CD4-positive, alpha-beta T cell treated with Interferon gamma for 1 hour (primary cell): ENCODE data around the gene CFAP97D1.

Source experiments
- DNase-seq: peaks from one replicate; pipeline ENCODE4 v3.0.0-alpha.2; 2020

Gene CFAP97D1

DNA sequence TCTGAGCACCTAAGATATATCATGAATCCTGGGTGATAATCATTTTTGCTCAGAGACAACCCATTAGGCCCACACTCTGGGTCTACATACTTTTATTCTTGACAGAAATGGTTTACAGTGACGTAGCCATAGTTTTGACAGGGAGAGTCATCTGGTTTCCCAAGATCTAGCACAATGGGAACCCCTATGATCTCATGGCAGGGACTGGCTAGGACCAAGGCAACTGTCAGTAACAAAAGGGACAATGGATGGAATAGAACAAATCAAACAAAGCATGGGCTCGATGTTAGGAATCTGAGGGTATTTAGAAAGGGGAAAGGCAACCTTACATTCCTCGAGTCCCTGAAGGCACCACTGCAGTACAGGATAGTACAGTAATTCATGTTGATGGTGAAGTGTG, 20.5 kb downstream of the CFAP97D1 start:
- DNase-seq: no peak

DNA sequence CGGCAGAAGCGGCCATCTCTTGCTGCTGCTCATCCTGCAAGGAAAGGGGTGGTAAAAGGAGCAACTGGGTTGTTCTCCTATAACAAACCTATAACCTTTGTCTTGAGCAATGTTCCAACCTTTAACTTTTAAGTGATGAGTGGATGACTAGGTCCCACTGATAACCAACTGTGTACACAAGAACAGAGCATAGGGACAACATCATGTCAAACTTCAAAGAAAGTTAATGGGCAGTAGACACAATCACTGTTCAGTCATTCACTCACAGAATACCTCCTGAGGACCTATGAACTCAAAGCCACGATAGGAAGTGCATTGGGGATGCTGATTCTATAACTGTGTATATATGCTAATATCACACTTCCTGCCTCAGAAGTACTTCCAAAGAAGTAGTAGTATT, 21.6 kb downstream of the CFAP97D1 start:
- DNase-seq: no peak

DNA sequence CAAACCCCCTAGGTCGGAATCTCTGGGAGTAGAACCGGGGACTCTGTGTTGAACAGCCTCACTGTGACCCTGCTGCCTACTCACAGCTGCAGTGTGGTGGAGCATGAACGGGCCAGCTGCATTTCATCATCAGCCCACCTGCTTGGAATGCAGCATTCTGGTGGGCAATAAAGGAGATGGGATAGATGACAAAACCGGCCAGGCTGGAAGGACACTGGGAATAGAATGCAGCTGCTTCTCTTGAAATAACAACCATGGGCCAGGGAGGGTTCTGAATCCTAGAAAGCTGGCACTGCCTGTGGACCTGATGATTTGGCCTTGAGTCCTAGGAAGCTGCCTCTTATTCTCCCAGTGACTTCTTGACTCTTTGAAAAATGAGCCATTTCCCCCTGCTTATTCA, 23.5 kb downstream of the CFAP97D1 start:
- DNase-seq: no peak

DNA sequence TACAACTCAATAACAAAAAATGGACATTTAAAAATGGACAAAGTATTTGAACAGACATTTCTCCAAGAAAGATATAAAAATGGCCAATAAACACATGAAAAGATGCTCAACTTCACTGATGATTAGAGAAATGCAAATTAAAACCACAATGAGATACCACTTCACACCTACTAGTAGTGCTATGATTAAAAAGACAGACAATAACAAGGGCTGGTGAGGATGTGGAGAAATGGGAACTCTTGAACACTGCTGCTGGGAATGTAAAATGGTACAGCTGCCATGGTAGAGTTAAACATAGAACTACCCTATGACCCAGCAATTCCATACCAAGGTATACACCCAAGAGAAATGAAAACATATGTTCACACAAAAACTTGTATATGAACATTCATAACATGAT, 24.9 kb downstream of the CFAP97D1 start:
- no peak for DNase-seq

DNA sequence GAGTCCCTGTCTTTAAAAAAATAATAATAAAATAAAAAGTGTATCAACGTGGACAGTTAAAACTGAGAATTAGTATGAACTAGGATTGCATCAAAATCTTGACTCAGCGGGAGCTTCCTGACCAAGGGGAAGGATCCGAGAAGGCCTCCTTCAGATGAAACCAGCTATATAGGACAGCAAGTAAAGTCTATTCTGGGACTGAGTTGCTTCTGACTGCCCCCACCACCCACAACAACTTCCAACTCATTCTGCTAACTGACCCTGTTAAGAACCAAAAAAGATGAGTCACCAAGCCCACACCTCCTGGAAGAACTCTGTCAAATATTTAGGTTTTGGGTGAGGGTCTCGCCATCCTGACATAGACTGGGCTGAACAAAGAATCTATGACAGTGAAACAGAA, 27.8 kb downstream of the CFAP97D1 start:
- DNase-seq: no peak

DNA sequence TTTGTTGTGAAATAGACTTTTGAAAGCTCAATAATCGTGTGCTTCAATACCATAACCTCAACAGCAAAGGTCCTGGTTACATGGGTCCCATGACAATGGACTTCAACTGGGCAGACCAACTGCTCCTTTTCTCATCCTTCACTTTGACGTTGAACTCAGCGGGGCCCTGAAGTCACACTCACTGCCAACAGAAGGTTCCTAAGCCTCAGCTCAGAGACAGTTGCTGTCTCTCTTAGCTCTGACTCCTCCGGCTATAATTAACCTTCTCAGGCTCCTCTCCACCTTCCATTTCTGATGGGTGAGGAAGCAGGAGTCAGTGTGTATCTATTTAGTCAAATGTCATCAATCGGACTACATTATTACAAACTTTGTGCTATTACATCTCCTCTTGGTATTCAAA, 28.9 kb downstream of the CFAP97D1 start:
- no peak for DNase-seq

DNA sequence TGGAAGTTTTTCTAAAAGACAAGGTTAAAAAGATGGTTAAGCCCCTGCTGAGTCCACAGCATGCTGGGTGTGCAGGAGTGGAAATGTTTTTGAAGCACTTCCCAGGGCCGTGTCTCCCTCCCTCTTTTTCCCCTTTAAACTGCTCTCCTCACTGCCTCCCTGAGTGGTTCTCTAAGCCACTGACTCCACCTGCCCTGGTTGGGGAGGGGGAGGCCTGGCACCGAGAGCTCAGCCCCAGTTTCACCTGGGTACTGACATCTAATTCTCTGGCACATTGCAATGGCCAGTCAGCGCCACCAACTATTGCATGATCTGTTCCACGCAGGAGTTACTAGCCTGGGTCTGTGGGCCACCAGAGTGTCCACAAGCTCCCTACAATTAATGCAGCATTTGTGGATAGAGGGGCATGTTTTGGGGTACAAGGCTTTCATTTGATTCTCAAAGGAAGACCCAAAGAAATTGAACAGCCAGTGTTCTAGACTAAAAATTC, 30.0 kb downstream of the CFAP97D1 start:
- DNase-seq: no peak

DNA sequence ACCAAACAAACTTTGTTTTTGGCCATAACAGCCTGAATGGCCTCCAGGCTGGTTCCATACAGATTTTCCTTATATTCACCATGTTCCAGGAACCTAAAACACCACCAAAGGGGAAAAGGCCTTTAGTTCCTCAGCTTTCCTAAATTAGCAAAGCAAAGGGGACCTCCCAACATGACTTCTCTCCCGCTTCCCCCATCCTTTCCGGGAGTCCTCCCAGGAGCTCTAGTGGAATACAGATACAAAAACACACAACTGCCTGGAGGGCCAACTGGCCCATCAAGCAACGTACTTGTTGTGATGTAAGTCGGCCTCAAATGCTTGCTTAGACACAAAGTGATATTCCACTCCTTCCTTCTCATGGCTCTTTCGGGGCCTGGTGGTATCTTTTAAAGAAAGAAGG, 30.6 kb downstream of the CFAP97D1 start:
- DNase-seq: no peak

DNA sequence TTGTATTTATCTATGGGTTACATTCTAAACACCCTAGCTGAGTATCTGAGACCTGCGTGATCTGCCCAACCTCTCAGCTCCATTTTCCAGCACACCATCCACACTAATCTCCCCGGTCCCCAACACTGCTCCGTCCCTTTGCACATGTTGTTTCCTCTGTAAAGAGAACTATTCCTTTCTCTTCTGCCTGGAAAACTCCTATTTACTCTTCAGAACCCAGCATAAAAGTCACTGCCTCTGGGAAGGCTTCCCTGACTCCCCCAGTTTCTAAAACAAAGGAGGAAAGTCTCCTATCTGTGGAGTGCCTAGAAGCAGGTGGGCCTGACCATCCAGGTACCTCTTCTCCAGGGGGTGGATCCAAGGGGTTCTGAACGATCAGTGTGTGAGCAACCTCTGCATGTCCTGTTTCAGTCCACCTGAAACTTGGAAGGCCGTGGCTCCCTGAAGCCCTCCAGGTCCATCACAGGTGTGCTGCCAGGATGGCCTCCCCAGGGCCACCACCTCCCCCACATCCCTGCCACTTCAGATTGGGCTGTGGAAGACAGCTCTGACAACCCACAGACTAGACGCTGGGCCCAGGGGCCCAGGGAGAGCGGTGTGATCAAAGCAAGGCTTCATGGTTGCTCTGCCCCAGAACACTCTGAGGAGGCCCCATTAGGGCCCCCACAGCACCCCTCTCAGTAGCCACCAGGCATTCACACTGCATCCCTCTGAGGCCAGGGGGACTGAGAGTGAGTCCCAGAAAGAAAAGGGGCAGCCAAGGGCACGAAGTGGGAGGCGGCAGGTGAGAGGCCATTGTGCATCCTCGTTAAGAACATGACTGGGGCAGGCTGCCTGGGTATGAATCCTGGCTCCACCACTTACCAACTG, 32.4 kb downstream of the CFAP97D1 start:
- DNase-seq: no peak

DNA sequence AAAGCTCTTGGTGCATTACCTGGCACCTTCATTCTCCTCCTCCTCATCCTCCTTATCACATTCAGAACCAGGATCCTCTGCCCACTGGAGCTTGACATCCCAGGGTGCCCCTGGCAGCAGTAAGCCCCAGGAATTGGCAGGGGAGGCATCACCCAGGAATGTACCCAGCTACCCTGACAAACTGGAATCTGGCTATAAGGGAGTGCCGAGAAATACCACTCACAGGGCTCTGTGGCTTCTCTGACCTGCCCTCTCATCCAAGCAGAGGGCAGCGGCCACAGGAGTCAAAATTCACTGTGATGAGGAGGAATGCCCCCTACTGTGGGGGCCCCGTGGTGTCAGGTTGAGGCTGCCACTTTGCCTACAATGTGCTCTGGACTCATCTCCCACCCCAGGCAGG, 33.2 kb downstream of the CFAP97D1 start:
- no peak for DNase-seq

DNA sequence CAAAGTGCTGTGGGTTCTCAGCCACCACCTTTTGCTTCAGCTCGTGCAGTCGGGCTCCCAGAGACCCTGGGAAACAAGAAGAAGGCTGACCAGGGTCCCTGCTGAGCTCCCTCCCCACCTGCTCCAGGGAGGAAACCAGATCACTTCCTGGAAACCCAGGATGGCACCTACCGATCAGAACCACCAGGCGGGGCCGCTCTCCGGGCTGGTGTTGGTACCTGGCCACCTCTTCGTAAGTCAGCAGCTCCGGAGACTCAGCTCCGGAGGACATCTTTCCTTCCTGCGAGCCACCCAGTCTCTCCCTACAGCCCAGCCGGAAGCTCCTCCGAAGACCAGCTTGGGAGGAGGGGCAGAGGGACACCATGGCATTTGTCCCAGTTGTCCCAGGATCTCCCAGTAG, 33.8 kb downstream of the CFAP97D1 start:
- DNase-seq: no peak

DNA sequence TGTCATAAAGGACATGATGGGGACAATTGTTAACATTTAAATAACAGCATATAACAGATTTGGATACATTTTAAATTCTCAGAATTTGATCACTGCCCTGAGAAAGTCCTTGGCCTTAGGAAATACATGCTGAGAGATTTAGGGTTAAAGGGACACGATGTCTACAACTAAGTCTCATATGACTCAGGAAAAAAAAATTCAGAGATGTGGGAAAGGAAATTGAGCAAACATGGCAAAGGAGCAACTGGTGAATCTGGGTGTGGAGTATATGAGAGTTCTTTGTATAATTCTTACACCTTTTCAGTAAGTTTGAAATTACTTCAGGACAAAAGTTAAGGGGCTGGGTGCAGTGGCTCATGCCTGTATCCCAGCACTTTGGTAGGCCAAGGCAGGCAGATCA, 34.5 kb downstream of the CFAP97D1 start:
- DNase-seq: no peak

DNA sequence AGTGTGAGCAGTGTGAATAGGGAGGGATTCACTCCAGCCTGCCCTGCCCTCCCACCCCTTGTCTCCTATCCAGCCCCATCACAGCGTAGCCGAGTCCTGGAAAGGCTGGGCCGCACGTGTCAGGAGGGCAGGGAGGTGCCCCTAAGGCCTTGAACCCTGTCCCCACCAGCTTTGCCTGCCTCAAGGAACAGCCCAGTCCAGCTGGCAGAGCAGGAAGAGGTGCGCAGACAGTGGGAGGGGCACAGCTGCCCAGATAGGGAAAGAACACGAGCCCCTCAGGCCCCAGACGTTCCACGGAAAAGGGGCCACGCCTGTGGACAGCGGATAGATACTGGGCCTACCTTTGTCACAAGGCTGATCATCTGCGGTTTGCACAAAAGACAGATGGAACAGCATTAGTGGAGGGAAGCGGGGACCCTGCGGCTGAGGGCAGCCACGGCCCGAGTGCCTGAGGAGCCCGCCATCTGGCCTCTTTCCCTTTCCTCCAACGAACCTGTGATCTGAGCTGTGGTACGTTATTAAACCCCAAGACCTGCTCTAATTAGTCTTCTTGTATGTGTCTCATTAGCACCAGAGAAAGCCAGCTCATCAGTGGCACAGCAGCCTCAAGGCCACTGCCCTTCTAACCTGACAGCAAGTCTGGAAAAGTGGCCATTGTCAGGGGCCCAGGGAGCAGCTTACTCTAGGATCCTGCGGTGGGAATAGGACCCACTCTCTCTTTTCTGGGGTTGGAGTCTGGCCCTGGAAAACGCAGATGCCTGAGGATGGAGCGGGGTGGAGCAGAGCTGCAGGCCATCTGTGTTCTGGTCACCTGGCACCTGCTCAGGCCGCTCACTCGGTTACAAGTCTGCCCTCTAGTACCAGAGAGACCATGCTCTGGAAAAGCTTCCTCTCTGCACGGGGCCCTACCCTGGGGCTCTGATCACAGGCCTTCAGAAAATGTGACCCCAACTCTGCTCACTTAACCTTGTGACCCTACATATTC, 36.4 kb downstream of the CFAP97D1 start:
- no peak for DNase-seq

DNA sequence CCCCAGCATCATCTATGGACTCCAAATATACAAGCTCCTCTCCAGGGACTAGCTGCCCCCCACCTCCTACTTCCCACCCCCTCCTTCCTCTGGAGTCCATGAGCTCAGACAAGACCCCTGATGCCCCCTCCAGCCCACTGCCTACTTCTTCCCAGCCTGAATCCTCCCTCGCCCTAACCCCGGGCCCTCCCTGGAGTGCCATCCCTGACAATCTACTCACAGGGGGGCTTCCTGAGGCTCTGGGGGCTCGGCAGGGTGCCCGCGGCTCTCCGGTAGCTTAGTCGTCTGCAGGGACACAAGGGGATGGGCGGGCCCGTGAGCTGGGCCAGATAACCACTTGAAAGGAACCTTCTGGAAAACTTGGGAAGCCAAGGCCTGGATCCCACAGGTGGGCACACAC, 37.6 kb downstream of the CFAP97D1 start:
- DNase-seq: no peak

DNA sequence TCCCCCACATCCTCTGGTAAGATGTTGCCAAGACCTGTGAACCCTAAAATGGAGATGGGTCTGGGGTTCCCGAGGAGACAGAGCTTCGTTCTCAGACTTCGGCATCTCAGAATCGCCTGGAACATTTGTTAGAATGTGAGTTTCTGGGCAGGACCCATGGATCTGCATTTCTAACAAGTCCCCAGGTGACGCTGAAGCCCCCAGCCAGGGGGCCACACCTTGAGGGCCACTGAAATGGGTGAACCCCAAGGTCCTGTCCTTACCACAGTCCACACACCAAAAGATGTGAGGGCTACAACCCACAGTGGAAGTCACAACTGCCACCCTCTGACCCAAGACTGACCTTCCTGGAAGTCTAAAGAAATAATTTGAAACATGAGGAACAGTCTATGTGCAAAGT, 38.7 kb downstream of the CFAP97D1 start:
- no peak for DNase-seq

DNA sequence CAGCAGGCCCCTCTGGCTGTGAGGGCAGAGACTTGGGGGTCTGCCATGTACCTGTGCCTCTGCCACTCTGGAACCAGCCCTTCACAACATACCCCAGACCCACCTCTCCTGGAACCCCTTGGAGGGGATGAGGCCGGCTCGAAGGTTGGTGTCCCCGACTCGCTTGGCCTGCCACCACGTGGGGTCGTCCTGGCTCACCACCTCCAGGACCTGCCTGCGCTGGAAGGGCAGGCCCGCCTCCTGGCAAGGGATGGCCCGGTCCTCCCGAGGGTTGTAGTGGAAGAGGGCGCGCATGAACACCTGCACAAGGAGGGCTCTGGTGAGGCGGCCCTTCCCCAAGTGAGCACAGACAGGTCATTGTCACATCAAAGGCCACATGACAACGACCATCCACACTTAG, 40.5 kb downstream of the CFAP97D1 start:
- DNase-seq: no peak

DNA sequence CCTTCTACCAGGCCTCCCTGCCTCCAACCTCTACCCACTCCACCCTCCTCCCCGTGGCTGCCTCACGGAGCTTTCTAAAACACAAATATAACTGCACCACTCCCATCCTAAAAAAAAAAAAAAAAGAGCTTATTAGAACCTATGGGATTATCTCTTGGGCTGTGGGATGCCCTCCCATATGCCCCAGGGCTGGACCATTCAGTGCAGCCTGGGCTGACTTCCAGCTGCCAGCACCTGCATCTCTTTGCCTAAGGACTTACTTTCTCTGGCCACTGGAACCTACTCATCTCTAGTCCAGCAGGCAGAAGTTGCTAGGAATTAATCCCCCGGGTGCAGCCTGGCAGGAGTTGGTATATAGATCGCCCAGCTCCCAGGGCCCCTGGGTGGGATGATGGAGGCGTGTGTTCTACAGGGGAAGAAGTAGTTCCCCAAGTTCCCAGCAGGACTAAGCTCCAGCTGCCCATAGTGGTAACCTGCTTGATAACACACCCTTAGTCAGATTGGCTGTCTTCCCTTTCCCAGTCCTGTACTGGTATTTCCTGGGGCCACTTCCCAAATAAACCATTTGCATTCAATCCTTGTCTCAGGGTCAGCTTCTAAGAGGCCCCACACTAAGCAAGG, 42.4 kb downstream of the CFAP97D1 start:
- no peak for DNase-seq

DNA sequence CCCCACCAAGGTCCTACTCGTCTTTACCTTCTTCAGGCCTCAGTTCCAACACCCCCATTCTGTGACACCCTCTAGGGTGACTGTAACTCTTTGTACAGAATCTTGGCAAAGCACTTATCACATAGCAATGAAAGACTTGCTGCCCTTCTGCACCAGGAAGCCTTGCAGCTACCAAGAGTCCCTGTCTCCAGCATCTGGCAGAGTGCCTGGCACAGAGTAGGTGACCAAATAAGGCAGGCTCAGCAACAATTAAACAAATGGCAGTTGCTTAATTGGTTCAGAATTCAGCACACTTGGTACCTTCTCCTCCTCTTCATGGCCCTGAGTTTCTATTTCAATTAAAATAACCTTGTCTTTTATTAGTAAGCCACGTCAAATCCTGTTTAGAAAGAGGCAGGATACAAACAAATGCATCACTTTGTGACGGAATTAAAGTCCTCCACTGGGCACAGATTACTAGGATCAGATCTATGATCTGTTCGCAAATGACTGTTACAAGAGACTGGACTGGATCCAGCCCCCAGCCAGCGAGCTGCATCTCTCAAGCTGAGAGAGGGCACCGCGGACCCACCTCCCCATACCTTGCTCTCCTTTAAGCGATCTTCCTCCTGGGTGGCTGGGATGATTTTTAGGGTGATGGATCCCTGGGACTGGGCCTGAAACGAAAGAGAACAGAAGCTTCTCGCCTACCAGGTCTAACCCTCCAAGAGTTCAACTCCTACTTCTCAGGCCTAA, 43.3 kb downstream of the CFAP97D1 start:
- DNase-seq: no peak

DNA sequence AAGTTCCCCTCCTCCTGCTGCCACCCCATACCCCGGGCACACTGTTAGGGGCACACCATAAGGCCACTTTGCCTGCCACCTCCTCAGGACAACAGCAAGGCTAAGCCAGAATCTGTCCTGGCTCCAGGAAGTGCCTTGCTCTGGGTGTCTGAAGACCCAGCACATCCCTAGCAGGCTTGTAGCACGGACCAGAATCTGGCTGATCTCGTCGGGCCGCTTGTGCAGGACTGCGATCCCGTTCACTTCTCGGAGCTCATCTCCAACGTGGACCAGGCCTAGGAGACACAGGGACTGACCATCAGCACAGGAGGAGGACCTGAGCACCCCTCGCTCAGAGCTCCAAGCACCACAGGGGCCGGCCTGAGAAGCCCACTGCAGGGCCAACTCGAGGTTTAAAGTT, 45.3 kb downstream of the CFAP97D1 start:
- no peak for DNase-seq

DNA sequence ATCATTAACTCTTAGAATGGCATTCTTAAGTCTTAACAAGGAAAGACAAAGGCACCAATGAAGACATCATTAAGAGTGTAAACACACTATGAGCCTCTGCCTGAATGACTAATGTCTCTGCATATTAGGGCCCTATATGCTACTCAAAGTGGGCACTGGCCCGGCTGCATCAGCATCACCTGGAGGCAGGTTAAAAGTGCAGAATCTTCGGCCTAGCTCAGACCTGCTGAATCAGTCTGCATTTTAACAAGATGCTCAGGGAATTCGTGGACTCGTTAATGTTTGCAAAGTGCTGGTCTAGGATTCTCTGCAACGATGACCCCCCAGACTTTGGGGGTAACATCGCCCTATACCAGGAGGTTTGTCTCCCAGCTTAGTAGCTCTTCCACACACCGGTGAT, 46.0 kb downstream of the CFAP97D1 start:
- no peak for DNase-seq

DNA sequence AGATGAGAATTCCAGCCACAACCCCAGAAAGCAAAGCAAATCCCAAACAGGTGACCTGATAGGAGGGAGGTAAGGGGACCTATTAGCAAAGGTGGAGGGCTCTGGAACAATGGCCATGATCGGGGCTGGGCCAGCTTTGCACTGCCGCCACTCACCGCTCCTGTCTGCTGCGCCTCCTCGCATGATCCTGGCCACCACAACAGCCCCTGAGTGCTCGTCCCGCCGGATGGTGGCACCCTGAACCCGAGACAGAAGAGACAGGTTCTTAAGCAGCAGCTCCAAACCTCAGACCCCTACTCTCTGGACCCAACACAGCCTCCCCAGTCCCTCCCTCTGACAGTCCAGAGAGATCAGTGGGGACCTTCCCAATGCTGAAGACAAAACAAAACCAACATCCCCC, 47.4 kb downstream of the CFAP97D1 start:
- DNase-seq: no peak

DNA sequence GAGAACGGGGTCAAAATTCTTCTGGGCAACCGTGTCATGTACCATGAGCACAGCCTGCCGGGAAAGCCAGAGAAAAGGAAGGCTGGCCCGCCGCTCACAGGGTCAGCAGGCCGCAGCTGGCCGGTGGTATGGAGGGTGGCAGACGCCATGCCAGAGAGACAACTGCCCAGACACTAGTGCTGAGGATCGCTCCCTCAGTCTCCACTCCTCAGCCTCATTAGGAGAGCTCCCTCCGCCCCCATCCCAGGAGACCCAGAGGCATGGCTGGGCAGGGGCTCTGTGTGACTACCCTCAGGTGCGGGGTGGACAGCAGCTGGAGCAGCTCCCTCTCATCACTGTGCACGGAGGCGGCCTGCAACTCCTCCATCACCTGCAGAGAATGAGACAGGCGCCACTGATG, 49.5 kb downstream of the CFAP97D1 start:
- no peak for DNase-seq
